Natural killer cell (primary cell): Measurements from ENCODE around the gene MAN2B2. TPM values are rescaled to one million over a fixed set of nuclear protein-coding genes. Genes with fewer than 3 reads are reported as not detected.
A peak's percentile ranks its signal among the peaks of the same experiment; 100 is the strongest.

Source experiments
- ATAC-seq, 3 donors: fragments of 150-1000 bp in 2 of 3; fragments of 200-7000 bp in 1 of 3; cut with Tn5 transposase; 1 replicate in 1 of 3; 2 replicates in 2 of 3; pipeline ENCODE4 v1.10.0; 2021; ENCODE audit warnings: mild to moderate bottlenecking in 2 of 3, moderate library complexity in 2 of 3
- DNase-seq, 2 donors: peaks; one replicate each; pipeline versions ENCODE4 v3.0.0 to v3.0.0-alpha.2; 2013 to 2021; ENCODE audit warnings: mixed read lengths in 1 of 2
- H3K27ac ChIP-seq: one replicate; pipeline ENCODE4 v1.5.1; 2013; ENCODE audit warnings: mild to moderate bottlenecking, low read length
- H3K27me3 ChIP-seq: one replicate; pipeline ENCODE4 v1.6.1; 2013; ENCODE audit warnings: low read length; ENCODE audit not compliant: control insufficient read depth, insufficient read depth
- H3K36me3 ChIP-seq: one replicate; pipeline ENCODE4 v1.6.1; 2013; ENCODE audit warnings: low read length; ENCODE audit not compliant: control insufficient read depth, insufficient read depth
- H3K4me1 ChIP-seq: one replicate; pipeline ENCODE4 v1.6.1; 2013; ENCODE audit warnings: low read length; ENCODE audit not compliant: control insufficient read depth, insufficient read depth
- H3K4me3 ChIP-seq: one replicate; pipeline ENCODE4 v1.5.1; 2013; ENCODE audit warnings: low read length
- H3K9me3 ChIP-seq: one replicate; pipeline ENCODE4 v1.6.1; 2013; ENCODE audit warnings: low read length; ENCODE audit not compliant: control insufficient read depth, insufficient read depth
- H3K27ac Mint-ChIP-seq, 2 donors: one replicate each; pipeline ENCODE4 v1.8.0; 2022; ENCODE audit warnings: mild to moderate bottlenecking in 2 of 2, mixed read lengths in 2 of 2, moderate library complexity in 1 of 2
- H3K27me3 Mint-ChIP-seq, 2 donors: one replicate each; pipeline ENCODE4 v1.8.0; 2022; ENCODE audit warnings: low read depth in 2 of 2, mixed read lengths in 2 of 2
- H3K36me3 Mint-ChIP-seq: one replicate; pipeline ENCODE4 v1.8.0; 2022; ENCODE audit warnings: mixed read lengths
- H3K4me1 Mint-ChIP-seq, 2 donors: one replicate each; pipeline ENCODE4 v1.8.0; 2022; ENCODE audit warnings: mixed read lengths in 2 of 2
- H3K4me3 Mint-ChIP-seq: one replicate; pipeline ENCODE4 v1.8.0; 2022; ENCODE audit warnings: mild to moderate bottlenecking, moderate library complexity, mixed read lengths
- H3K9me3 Mint-ChIP-seq, 2 donors: one replicate each; pipeline ENCODE4 v1.8.0; 2022; ENCODE audit warnings: mixed read lengths in 2 of 2
- CTCF ChIP-seq: fragments of 200-600 bp; IDR thresholded peaks from one replicate; pipeline ENCODE4 v1.8.0; 2022; ENCODE audit warnings: antibody characterized with exemption
- WGBS: methylation state at CpG from one replicate; pipeline ENCODE4 v1.1.7; 2013; ENCODE audit warnings: missing lambda C conversion rate; ENCODE audit not compliant: insufficient coverage; 5-methylcytosine and 5-hydroxymethylcytosine counted together
- intact Hi-C: fragments of 100-400 bp; cut with micrococcal nuclease; formaldehyde crosslinking; loops from one replicate; pipeline ENCODE4 v1.14.2; 2022
- total RNA-seq, 4 donors: library from RNA; stranded (reverse); fragments of 120-200 nt in 1 of 4; gene quantifications; one replicate each; pipeline versions ENCODE4 v1.2.3 to v1.2.4, GENCODE V29; 2013 to 2022

MAN2B2 gene
- total RNA-seq, 3 donors from 2014 or later (not counting 1 experiment from before 2014, with no cell fraction given) = 34.5 to 47.8 (median 39.0) TPM

DNA sequence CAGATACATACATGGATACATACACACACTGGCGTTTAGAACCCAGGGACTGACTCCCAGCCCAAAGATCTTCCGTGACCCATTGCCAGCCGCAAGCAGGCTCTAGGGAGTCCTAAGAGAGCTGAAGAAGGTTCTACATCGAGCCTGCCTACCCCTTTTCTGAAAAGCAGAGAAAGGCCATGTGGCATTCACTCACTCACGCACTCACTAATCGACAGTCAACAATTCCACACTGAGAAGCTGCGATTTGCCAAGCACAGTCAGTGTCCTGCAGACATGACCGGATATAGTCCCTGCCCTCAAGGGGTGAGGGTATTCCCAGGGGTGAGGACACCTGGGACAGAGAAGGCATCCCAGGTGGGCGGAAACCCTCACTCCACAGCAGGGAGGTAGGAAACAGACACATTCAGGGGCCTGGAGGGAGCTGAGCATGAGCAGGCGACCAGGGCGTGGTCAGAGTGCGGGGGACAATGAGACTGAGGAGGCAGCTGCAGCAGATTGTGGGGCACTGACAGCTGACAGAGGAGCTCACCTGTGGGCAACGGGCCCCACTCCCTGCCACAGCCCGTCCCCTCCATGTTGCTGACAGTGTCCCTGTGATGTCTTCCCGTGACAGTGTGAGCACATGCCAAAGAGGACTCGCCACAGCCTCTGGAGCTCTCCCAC, 13.2 kb upstream of the MAN2B2 start:
- H3K9me3 ChIP-seq = no peaks in the 10 kb centered on the region
- peaks cover 17% of the 10 kb centered on the region for H3K27me3 ChIP-seq
- Mint-ChIP-seq H3K4me1 (peaks cover 0 to 4% of the 10 kb centered on the region in 2 donors), H3K4me3 (peak overlapping the region; percentile 57), H3K9me3 (no peaks in the 10 kb centered on the region), H3K36me3 (no peaks in the 10 kb centered on the region), H3K27ac (no peak overlapping the region), H3K27me3 (peaks cover 53 to 69% of the 10 kb centered on the region in 2 donors)
- H3K4me3 ChIP-seq = no peak overlapping the region
- WGBS = 64% methylated on average over 16 of the region's 16 CpGs
- H3K27ac ChIP-seq = no peak overlapping the region
- intact Hi-C loops = no loop called here
- no peak for TF ChIP-seq CTCF
- H3K36me3 ChIP-seq = no peaks in the 10 kb centered on the region
- peaks cover 6% of the 10 kb centered on the region for H3K4me1 ChIP-seq
- ATAC-seq (no peak), DNase-seq (no peak)

DNA sequence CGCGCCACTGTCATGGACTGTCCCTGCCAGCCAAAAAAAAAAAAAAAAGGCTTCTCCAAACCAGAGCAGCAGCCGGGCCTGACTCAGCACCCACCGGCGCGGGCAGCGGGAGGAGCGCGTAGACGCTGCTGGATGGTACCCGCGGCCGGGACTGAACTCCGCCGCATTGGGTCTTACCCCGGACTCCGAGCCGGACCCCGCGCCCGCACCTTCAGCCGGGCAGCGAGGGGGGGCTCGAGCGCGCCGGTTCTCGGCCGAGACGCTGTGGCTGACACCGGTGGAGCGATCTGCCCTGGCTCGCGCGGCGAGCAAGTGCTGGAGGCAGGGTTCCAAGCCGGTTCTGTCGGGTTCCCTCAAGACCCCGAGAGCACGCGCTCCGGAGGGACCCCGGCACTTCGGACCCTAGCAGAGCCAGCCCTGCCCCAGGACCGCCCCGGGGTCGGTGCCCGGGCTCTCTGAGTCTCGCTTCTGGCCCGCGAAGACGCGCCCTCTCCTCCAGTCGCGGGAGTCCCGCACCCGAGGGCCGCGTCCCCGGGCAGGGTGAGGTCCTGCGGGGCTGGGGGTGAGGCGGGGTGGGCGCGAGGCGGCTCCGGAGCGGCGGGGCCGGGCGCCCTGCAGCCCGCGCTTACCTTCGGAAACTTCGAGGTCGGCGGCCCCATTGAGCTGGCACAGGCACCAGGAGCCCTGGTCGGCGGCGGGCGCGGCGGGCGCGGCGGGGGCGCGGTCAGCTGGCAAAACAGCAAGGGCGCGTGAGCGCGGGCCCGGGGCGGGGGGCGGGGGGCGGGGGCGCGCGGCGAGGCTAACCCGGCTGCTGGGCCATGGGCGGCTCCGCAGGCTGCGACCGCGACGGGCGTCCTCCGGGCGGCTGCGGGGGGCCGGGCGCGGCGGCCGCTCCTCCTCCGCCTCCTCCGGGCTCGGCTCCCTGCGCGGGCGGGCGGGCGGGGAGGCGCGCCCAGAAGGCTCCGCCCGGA, 11.8 kb upstream of the MAN2B2 start:
- peak overlapping the region; percentile 47 for H3K4me3 Mint-ChIP-seq
- DNase-seq = no peak
- H3K9me3 Mint-ChIP-seq = no peaks in the 10 kb centered on the region
- TF ChIP-seq CTCF = no peak
- no peak overlapping the region for H3K27ac ChIP-seq
- no peak overlapping the region for H3K27ac Mint-ChIP-seq
- intact Hi-C loops = no loop called here
- no peaks in the 10 kb centered on the region for H3K36me3 ChIP-seq
- peaks cover 6% of the 10 kb centered on the region for H3K4me1 ChIP-seq
- peaks cover 17% of the 10 kb centered on the region for H3K27me3 ChIP-seq
- peaks cover 54 to 66% of the 10 kb centered on the region in 2 donors for H3K27me3 Mint-ChIP-seq
- H3K4me3 ChIP-seq = no peak overlapping the region
- 3% methylated on average over 127 of the region's 127 CpGs for WGBS
- H3K4me1 Mint-ChIP-seq = peaks cover 0 to 4% of the 10 kb centered on the region in 2 donors
- ATAC-seq = peak in 1 of 3 donors; percentile 18
- no peaks in the 10 kb centered on the region for H3K9me3 ChIP-seq
- no peaks in the 10 kb centered on the region for H3K36me3 Mint-ChIP-seq

DNA sequence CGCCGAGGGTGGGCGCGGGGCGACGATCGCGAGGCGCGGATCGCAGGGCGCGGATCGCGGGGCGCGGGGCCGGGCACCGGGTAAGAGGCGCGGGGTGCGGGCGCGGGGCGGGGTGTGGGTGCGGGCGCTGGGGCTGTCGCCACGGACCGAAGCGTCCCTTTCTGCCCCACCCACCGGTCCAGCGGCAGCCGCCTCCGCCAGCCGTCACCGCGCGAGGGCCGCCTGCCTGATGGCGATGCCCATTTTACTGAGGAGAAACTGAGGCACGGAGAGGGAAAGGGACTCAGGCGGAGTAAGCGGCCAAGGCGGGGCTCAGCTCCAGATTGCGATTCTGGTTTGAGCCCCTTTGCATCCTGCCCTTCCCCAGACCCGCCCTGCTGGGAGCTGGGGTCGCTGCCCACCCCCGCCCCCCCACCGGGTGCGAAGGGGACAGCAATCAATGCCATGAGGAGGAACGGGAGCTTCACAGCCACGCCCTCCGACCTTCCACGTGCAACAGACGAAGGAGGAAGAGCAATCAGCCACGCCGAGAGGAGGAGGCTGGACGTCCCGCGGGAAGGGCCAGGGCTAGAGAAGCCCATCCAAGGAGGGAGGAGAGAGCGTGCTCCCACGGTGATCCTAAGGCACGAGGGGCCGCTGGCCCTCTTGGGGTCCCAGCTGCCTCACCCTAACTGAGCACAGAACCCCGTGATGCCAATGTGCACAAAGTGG, 10.9 kb upstream of the MAN2B2 start:
- Histone ChIP-seq H3K27ac (no peak overlapping the region), H3K4me3 (no peak overlapping the region), H3K36me3 (no peaks in the 10 kb centered on the region), H3K27me3 (peaks cover 17% of the 10 kb centered on the region), H3K9me3 (no peaks in the 10 kb centered on the region), H3K4me1 (peaks cover 6% of the 10 kb centered on the region)
- H3K4me1 Mint-ChIP-seq = peaks cover 0 to 4% of the 10 kb centered on the region in 2 donors
- no peaks in the 10 kb centered on the region for H3K9me3 Mint-ChIP-seq
- no peak overlapping the region for H3K4me3 Mint-ChIP-seq
- intact Hi-C loops = no loop called here
- H3K36me3 Mint-ChIP-seq = no peaks in the 10 kb centered on the region
- H3K27me3 Mint-ChIP-seq = peaks cover 55 to 58% of the 10 kb centered on the region in 2 donors
- whole genome bisulfite sequencing = 16% methylated on average over 65 of the region's 66 CpGs
- no peak for TF ChIP-seq CTCF
- ATAC-seq (no peak), DNase-seq (no peak)
- H3K27ac Mint-ChIP-seq = no peak overlapping the region
